GM12878 (cell line): ENCODE data around the gene WNT3A. TPM values are rescaled to one million over a fixed set of nuclear protein-coding genes. Genes with fewer than 3 reads are reported as not detected.

Experiments
- ATAC-seq: fragments of 200-7000 bp; cut with Tn5 transposase; 3 replicates; pipeline ENCODE4 v1.9.1; 2020; ENCODE audit warnings: mild to moderate bottlenecking, moderate library complexity
- BruUV-seq: library from RNA; stranded (reverse); fragments of 400-500 nt; replicated peaks from 2 replicates; lab custom pipeline; 2021; lab: Mats Ljungman, UMichigan
- CTCF ChIA-PET: fragments of 300-600 bp; sonication (Branson Sonifier 250); formaldehyde crosslinking; extraction: SDS; loops from one replicate; lab custom pipeline; 2021; ENCODE audit warnings: inconsistent platforms; lab: Yijun Ruan, JAX
- POLR2A ChIA-PET: fragments of 350-600 bp; formaldehyde crosslinking; extraction: SDS; loops from one replicate; lab custom pipeline; 2021; ENCODE audit warnings: inconsistent platforms; lab: Charles Lee
- RAD21 ChIA-PET: fragments of 300-600 bp; sonication (Branson Sonifier 250); formaldehyde crosslinking; loops from one replicate; lab custom pipeline; 2023; ENCODE audit warnings: antibody characterized with exemption; ENCODE audit not compliant: unreplicated experiment; lab: Charles Lee
- SMC1A ChIA-PET: fragments of 300-600 bp; sonication (Branson Sonifier 250); formaldehyde crosslinking; loops from one replicate; lab custom pipeline; 2023; ENCODE audit not compliant: unreplicated experiment, uncharacterized antibody; lab: Charles Lee
- DNase-seq: peaks from one replicate; pipeline ENCODE4 v3.0.0-alpha.2; 2011; ENCODE audit warnings: low read depth, low spot score
- FAIRE-seq: peaks from 3 replicates; lab custom pipeline; 2011; peaks lifted over from hg19 to GRCh38; lab: Jason Lieb, UNC
- H2AFZ ChIP-seq: 2 replicates; pipeline ENCODE4 v1.6.0; 2011; ENCODE audit warnings: low read depth, low read length, control low read depth; ENCODE audit not compliant: control insufficient read depth
- H3K27ac ChIP-seq: 2 replicates; pipeline ENCODE4 v1.5.1; 2011; ENCODE audit warnings: control low read depth; ENCODE audit not compliant: control insufficient read depth, insufficient read depth
- H3K27me3 ChIP-seq, 2 experiments: replicated peaks in 1 of 2; 2 replicates each; pipeline versions ENCODE4 v1.6.0 to v1.6.1; 2011; ENCODE audit warnings: low read length in 1 of 2; ENCODE audit not compliant: control insufficient read depth in 2 of 2, insufficient read depth in 2 of 2
- H3K36me3 ChIP-seq, 2 experiments: 2 replicates each; pipeline ENCODE4 v1.5.1; 2011; ENCODE audit warnings: low read length in 1 of 2; ENCODE audit not compliant: control insufficient read depth in 2 of 2, insufficient read depth in 2 of 2
- H3K4me1 ChIP-seq: 2 replicates; pipeline ENCODE4 v1.6.1; 2011; ENCODE audit warnings: mild to moderate bottlenecking, low read length, moderate library complexity, mixed read lengths; ENCODE audit not compliant: control insufficient read depth, insufficient read depth
- H3K4me2 ChIP-seq: 2 replicates; pipeline ENCODE4 v1.6.0; 2011; ENCODE audit warnings: control low read depth; ENCODE audit not compliant: control insufficient read depth, insufficient read depth
- H3K4me3 ChIP-seq: fragments of 200-600 bp; sonication (generic); 2 replicates; pipeline ENCODE4 v1.5.1; 2016
- H3K79me2 ChIP-seq: 2 replicates; pipeline ENCODE4 v1.6.0; 2011; ENCODE audit warnings: low read length; ENCODE audit not compliant: control insufficient read depth, insufficient read depth
- H3K9ac ChIP-seq: 2 replicates; pipeline ENCODE4 v1.8.0; 2011; ENCODE audit warnings: low read length, control low read depth, mixed read lengths; ENCODE audit not compliant: control insufficient read depth, insufficient read depth
- H3K9me3 ChIP-seq: replicated peaks from 3 replicates; pipeline ENCODE4 v1.5.1; 2011; ENCODE audit warnings: mild to moderate bottlenecking, low read length; ENCODE audit not compliant: control insufficient read depth, insufficient read depth
- H4K20me1 ChIP-seq: 2 replicates; pipeline ENCODE4 v1.6.0; 2011; ENCODE audit not compliant: control insufficient read depth, insufficient read depth
- IRF4 ChIP-seq: IDR thresholded peaks from 2 replicates; pipeline ENCODE4 v1.6.1; 2011; ENCODE audit warnings: low read depth, low read length
- RELA ChIP-seq: fragments of 450-650 bp; IDR thresholded peaks from 2 replicates; pipeline ENCODE4 v1.8.0; 2014; ENCODE audit warnings: borderline replicate concordance; ENCODE audit not compliant: partially characterized antibody
- SP1 ChIP-seq: IDR thresholded peaks from one replicate; pipeline ENCODE4 v1.6.1; 2011; ENCODE audit warnings: low read depth, low read length
- SREBF1 ChIP-seq: IDR thresholded peaks from 2 replicates; pipeline ENCODE4 v1.6.1; 2012; ENCODE audit warnings: mild to moderate bottlenecking, low read length
- ZZZ3 ChIP-seq: IDR thresholded peaks from 2 replicates; pipeline ENCODE4 v1.6.1; 2011; ENCODE audit warnings: low read depth; ENCODE audit not compliant: control insufficient read depth, insufficient read length
- WGBS: methylation state at CpG from one replicate; pipeline ENCODE4 v1.1.6; 2016; ENCODE audit warnings: low lambda C conversion rate; ENCODE audit not compliant: insufficient replicate concordance, insufficient coverage; ENCODE audit errors: missing lambda C conversion rate; 5-methylcytosine and 5-hydroxymethylcytosine counted together
- in situ Hi-C: fragments of 300-500 bp; cut with MboI; formaldehyde crosslinking; loops from 9 replicates; pipeline ENCODE4 v1.14.3; 2018; ENCODE audit warnings: mixed read lengths
- intact Hi-C: fragments of 100-400 bp; cut with micrococcal nuclease; formaldehyde crosslinking; loops from one replicate; pipeline ENCODE4 v1.14.2; 2022; ENCODE audit not compliant: unreplicated experiment
- polyA plus RNA-seq, 11 experiments: library from polyadenylated mRNA; depleted of rRNA in 4 of 11; unstranded in 6 of 11; stranded (reverse) in 5 of 11; fragments of >200 nt; fragmentation: Nextera tagmentation in 4 of 11; fragmentation: Illumina TruSeq in 1 of 11; extraction: Ambion mirVana in 4 of 11; extraction: Trizol in 1 of 11; gene quantifications; 1 replicate in 1 of 11; 2 replicates in 10 of 11; pipeline versions ENCODE4 v1.2.1 to v1.2.3, GENCODE V29; 2011 to 2016; ENCODE audit warnings: inconsistent platforms in 2 of 11, missing spikeins in 2 of 11, low read depth in 1 of 11
- total RNA-seq, 4 experiments: library from RNA; depleted of rRNA in 3 of 4; stranded (reverse); fragments of >200 nt in 3 of 4; fragmentation: Illumina TruSeq in 1 of 4; extraction: Trizol in 1 of 4; gene quantifications; 2 replicates each; pipeline versions ENCODE4 v1.2.1 to v1.2.3, GENCODE V29; 2013 to 2021

WNT3A gene
- total and polyA plus RNA-seq, 10 of the 15 experiments (the other 5 are each of a cell fraction or from before 2014, with no cell fraction given), result 0.16 TPM; not detected in 9

DNA sequence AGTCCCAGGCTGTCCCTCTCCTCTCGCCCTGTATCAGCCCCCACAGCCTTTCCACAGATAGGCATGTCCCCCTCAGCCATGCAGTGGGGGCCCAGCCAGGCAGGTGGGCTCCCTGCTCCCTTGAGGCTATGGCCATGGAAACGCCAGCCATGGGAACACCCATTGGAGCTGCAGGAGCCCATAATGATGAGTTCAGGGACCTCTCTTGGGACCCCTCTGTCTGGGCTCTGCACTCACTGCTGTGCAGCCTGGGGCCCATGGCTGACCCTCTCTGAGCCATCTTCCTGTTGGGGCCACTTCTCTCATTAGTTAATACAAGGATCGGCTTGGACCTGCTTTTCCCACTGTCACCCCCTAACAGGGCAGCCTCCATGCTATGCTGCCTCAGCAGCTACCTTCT, 33.2 kb downstream of the WNT3A start:
- Histone ChIP-seq H4K20me1 (no peaks in the 10 kb centered on the region; the same call in 1 of the 2 replicates), H3K4me3 (no peak overlapping the region), H3K27me3 (peaks cover 2 to 10% of the 10 kb centered on the region in 2 experiments; a peak in 3 of 4 replicates), H3K4me1 (no peaks in the 10 kb centered on the region), H3K9ac (no peak overlapping the region), H2AFZ (no peak overlapping the region), H3K27ac (no peak overlapping the region), H3K79me2 (no peaks in the 10 kb centered on the region), H3K36me3 (no peaks in the 10 kb centered on the region), H3K4me2 (no peak overlapping the region), H3K9me3 (no peaks in the 10 kb centered on the region)
- FAIRE-seq, result no peak
- CTCF ChIA-PET, result no interaction called here
- DNase-seq, result no peak
- TF ChIP-seq ZZZ3 (no peak), RELA (no peak), IRF4 (no peak), SREBF1 (no peak)
- WGBS, result 12% methylated on average over 3 of the region's 3 CpGs
- in situ Hi-C loops (no loop called here), intact Hi-C loops (no loop called here)
- no TSS peak for BruUV-seq
- RAD21 ChIA-PET, result no interaction called here
- ATAC-seq, result no peak
- SMC1A ChIA-PET, result no interaction called here
- POLR2A ChIA-PET, result interaction anchor here (0.7 kb wide), 1 partner anchor 126 kb away, joined by 3 read pairs; no protein-coding TSS in a partner anchor

- BruUV-seq, result no TSS peak
- ChIA-PET POLR2A (no interaction called here), CTCF (no interaction called here), SMC1A (no interaction called here), RAD21 (no interaction called here)
- in situ Hi-C loops (no loop called here), intact Hi-C loops (no loop called here)
- Histone ChIP-seq H3K9me3 (no peaks in the 10 kb centered on the region), H3K36me3 (no peaks in the 10 kb centered on the region), H3K79me2 (no peaks in the 10 kb centered on the region), H3K4me1 (no peaks in the 10 kb centered on the region), H3K4me3 (no peak overlapping the region), H2AFZ (no peak overlapping the region), H3K4me2 (no peak overlapping the region), H4K20me1 (no peaks in the 10 kb centered on the region; the same call in 1 of the 2 replicates), H3K27me3 (peaks cover 3 to 10% of the 10 kb centered on the region in 2 experiments; a peak in 3 of 4 replicates), H3K9ac (no peak overlapping the region), H3K27ac (no peak overlapping the region)
- WGBS, result 0% methylated on average over 2 of the region's 2 CpGs
- FAIRE-seq (no peak), DNase-seq (no peak), ATAC-seq (no peak)
- TF ChIP-seq SP1, result no peak
Measured at GRCh38 chr1:228041316-228041715, 34.5 kb downstream of the WNT3A start.
